SK-N-SH treated with all-trans-retinoic acid at 6 μM for 48 hours (cell line): ENCODE results near the gene THSD7A.

Source experiments
- ATAC-seq: fragments of 200-7000 bp; cut with Tn5 transposase; 3 replicates; pipeline ENCODE4 v1.9.1; 2020; ENCODE audit warnings: mild to moderate bottlenecking, moderate library complexity
- ARNTL ChIP-seq: fragments of 450-650 bp; formaldehyde crosslinking; IDR thresholded peaks from 2 replicates; pipeline ENCODE4 v1.5.0; 2020; ENCODE audit warnings: low read depth, mild to moderate bottlenecking, moderate library complexity, borderline replicate concordance
- CSDC2 ChIP-seq: fragments of 250-450 bp; sonication (Bioruptor Pico); IDR thresholded peaks from 2 replicates; pipeline ENCODE4 v1.5.0; 2020; ENCODE audit warnings: mild to moderate bottlenecking, moderate library complexity
- ESRRG ChIP-seq: fragments of 250-450 bp; sonication (Bioruptor Pico); IDR thresholded peaks from 2 replicates; pipeline ENCODE4 v1.6.1; 2021; ENCODE audit warnings: mild to moderate bottlenecking
- GLIS3 ChIP-seq: fragments of 250-450 bp; sonication (Bioruptor Pico); IDR thresholded peaks from 2 replicates; pipeline ENCODE4 v1.5.0; 2020; ENCODE audit warnings: mild to moderate bottlenecking, moderate library complexity
- ISL1 ChIP-seq: fragments of 250-450 bp; sonication (Bioruptor Pico); IDR thresholded peaks from 2 replicates; pipeline ENCODE4 v2.1.2; 2022; ENCODE audit warnings: mild to moderate bottlenecking, moderate library complexity
- OSR1 ChIP-seq: fragments of 250-450 bp; sonication (Bioruptor Pico); IDR thresholded peaks from 2 replicates; pipeline ENCODE4 v1.8.0; 2022; ENCODE audit warnings: moderate library complexity, mild to moderate bottlenecking, inconsistent platforms
- PPARA ChIP-seq: fragments of 250-450 bp; sonication (Bioruptor Pico); IDR thresholded peaks from 2 replicates; pipeline ENCODE4 v1.5.0; 2020; ENCODE audit warnings: mild to moderate bottlenecking, borderline replicate concordance
- RARB ChIP-seq: fragments of 250-450 bp; sonication (Bioruptor Pico); IDR thresholded peaks from 2 replicates; pipeline ENCODE4 v1.8.0; 2021; ENCODE audit warnings: mild to moderate bottlenecking, moderate library complexity
- TCF4 ChIP-seq: fragments of 250-450 bp; sonication (Bioruptor Pico); IDR thresholded peaks from 2 replicates; pipeline ENCODE4 v1.8.0; 2021; ENCODE audit warnings: mild to moderate bottlenecking, moderate library complexity, borderline replicate concordance
- TOX ChIP-seq: fragments of 250-450 bp; sonication (Bioruptor Pico); IDR thresholded peaks from 2 replicates; pipeline ENCODE4 v1.8.0; 2021; ENCODE audit warnings: mild to moderate bottlenecking, moderate library complexity, borderline replicate concordance
- ZC3H10 ChIP-seq: fragments of 250-450 bp; sonication (Bioruptor Pico); IDR thresholded peaks from 2 replicates; pipeline ENCODE4 v1.5.1; 2021; ENCODE audit warnings: mild to moderate bottlenecking, moderate library complexity
- ZFP3 ChIP-seq: fragments of 250-450 bp; sonication (Bioruptor Pico); IDR thresholded peaks from 2 replicates; pipeline ENCODE4 v1.5.0; 2020; ENCODE audit warnings: mild to moderate bottlenecking, moderate library complexity
- ZFP30 ChIP-seq: fragments of 450-650 bp; formaldehyde crosslinking; IDR thresholded peaks from 2 replicates; pipeline ENCODE4 v1.5.0; 2022; ENCODE audit warnings: mild to moderate bottlenecking, moderate library complexity
- ZNF565 ChIP-seq: fragments of 450-650 bp; formaldehyde crosslinking; conservative IDR thresholded peaks from 2 replicates; pipeline ENCODE4 v1.5.0; 2020; ENCODE audit warnings: low read depth, mild to moderate bottlenecking, moderate library complexity
- ZNF70 ChIP-seq: fragments of 450-650 bp; formaldehyde crosslinking; IDR thresholded peaks from 2 replicates; pipeline ENCODE4 v1.5.0; 2020; ENCODE audit warnings: mild to moderate bottlenecking, moderate library complexity
- ZNF8 ChIP-seq: fragments of 450-650 bp; formaldehyde crosslinking; IDR thresholded peaks from 2 replicates; pipeline ENCODE4 v1.5.0; 2020; ENCODE audit warnings: mild to moderate bottlenecking, moderate library complexity
- TF ChIP-seq, protein P1 (sequence below): fragments of 250-450 bp; sonication (Bioruptor Pico); IDR thresholded peaks from 2 replicates; pipeline ENCODE4 v1.5.0; 2020; ENCODE audit warnings: mild to moderate bottlenecking, moderate library complexity
- TF ChIP-seq, protein P2 (sequence below): fragments of 250-450 bp; sonication (Bioruptor Pico); IDR thresholded peaks from 2 replicates; pipeline ENCODE4 v1.5.1; 2021; ENCODE audit warnings: mild to moderate bottlenecking, moderate library complexity
- TF ChIP-seq, protein P3 (sequence below): fragments of 250-450 bp; sonication (Bioruptor Pico); IDR thresholded peaks from 2 replicates; pipeline ENCODE4 v1.8.0; 2020; ENCODE audit warnings: mild to moderate bottlenecking, moderate library complexity, borderline replicate concordance
- TF ChIP-seq, protein P4 (sequence below): fragments of 250-450 bp; sonication (Bioruptor Pico); IDR thresholded peaks from 2 replicates; pipeline ENCODE4 v1.5.1; 2020; ENCODE audit warnings: low read depth, mild to moderate bottlenecking, moderate library complexity

Gene THSD7A

DNA sequence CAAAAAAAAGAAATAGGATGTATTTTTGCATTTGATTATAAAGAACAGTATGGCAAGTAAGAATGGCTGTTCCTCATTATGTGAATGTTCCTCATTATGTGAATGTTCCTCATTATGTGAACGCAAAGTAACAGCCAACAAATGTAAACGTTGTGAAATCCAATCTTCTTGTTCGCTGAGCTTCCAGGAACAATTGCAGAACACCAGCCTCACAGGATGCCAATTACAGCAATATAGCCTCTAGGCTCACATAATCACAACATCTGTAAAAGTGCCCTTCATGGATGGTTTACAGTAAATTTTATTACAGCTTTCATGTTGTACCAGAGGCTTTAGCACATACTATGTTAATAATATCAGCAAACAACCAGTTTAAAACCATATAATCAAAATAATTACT is 71.6 kb downstream of the THSD7A start (continued):
- TF ChIP-seq, protein P1, sequence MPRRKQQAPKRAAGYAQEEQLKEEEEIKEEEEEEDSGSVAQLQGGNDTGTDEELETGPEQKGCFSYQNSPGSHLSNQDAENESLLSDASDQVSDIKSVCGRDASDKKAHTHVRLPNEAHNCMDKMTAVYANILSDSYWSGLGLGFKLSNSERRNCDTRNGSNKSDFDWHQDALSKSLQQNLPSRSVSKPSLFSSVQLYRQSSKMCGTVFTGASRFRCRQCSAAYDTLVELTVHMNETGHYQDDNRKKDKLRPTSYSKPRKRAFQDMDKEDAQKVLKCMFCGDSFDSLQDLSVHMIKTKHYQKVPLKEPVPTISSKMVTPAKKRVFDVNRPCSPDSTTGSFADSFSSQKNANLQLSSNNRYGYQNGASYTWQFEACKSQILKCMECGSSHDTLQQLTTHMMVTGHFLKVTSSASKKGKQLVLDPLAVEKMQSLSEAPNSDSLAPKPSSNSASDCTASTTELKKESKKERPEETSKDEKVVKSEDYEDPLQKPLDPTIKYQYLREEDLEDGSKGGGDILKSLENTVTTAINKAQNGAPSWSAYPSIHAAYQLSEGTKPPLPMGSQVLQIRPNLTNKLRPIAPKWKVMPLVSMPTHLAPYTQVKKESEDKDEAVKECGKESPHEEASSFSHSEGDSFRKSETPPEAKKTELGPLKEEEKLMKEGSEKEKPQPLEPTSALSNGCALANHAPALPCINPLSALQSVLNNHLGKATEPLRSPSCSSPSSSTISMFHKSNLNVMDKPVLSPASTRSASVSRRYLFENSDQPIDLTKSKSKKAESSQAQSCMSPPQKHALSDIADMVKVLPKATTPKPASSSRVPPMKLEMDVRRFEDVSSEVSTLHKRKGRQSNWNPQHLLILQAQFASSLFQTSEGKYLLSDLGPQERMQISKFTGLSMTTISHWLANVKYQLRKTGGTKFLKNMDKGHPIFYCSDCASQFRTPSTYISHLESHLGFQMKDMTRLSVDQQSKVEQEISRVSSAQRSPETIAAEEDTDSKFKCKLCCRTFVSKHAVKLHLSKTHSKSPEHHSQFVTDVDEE = peak; percentile 95
- no peak for TF ChIP-seq ZFP30 (CRISPR knock-in tag)
- TF ChIP-seq TCF4 (CRISPR knock-in tag) = peak; percentile 96
- TF ChIP-seq ZC3H10 (CRISPR knock-in tag) = no peak
- peak; percentile 36; the same call in 1 of the 2 replicates for TF ChIP-seq ESRRG (CRISPR knock-in tag)
- peak; percentile 50; the same call in 1 of the 2 replicates for TF ChIP-seq PPARA (CRISPR knock-in tag)

DNA sequence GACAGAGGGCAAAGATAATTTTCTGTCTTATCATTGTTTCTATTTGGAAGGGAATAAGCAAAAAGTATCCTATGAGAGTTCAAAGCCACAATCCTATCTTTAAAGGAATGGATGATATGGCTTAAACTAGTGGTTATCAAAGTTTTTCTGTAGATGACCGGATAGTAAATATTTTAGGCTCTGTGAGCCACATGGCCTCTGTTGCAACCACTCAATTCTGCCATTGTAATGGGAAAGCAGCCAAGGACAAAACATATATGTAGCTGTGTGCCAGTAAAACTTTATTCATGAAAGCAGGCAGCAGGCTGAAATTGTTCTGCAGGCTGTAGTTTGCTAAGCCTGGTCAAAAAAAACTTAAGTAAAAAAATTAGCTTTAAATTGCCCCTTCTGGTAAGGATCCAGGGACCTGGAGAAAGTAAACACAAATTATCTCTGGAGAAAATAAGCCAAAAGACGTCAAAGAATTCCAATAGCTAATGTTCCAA is 73.3 kb downstream of the THSD7A start:
- TF ChIP-seq TCF4 (CRISPR knock-in tag) (peak; percentile 17; the same call in 1 of the 2 replicates), GLIS3 (no peak), PPARA (CRISPR knock-in tag) (no peak), RARB (CRISPR knock-in tag) (no peak), CSDC2 (CRISPR knock-in tag) (no peak), ARNTL (CRISPR knock-in tag) (no peak), ZNF70 (CRISPR knock-in tag) (0 out of 2 replicates have a peak, but pooled peaks have one; percentile 10), TOX (CRISPR knock-in tag) (no peak), ZFP3 (CRISPR knock-in tag) (no peak), ZC3H10 (CRISPR knock-in tag) (no peak)
- TF ChIP-seq, protein P2, sequence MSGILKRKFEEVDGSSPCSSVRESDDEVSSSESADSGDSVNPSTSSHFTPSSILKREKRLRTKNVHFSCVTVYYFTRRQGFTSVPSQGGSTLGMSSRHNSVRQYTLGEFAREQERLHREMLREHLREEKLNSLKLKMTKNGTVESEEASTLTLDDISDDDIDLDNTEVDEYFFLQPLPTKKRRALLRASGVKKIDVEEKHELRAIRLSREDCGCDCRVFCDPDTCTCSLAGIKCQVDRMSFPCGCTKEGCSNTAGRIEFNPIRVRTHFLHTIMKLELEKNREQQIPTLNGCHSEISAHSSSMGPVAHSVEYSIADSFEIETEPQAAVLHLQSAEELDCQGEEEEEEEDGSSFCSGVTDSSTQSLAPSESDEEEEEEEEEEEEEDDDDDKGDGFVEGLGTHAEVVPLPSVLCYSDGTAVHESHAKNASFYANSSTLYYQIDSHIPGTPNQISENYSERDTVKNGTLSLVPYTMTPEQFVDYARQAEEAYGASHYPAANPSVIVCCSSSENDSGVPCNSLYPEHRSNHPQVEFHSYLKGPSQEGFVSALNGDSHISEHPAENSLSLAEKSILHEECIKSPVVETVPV (CRISPR knock-in tag) = no peak
- TF ChIP-seq, protein P1 = no peak
- TF ChIP-seq, protein P3, sequence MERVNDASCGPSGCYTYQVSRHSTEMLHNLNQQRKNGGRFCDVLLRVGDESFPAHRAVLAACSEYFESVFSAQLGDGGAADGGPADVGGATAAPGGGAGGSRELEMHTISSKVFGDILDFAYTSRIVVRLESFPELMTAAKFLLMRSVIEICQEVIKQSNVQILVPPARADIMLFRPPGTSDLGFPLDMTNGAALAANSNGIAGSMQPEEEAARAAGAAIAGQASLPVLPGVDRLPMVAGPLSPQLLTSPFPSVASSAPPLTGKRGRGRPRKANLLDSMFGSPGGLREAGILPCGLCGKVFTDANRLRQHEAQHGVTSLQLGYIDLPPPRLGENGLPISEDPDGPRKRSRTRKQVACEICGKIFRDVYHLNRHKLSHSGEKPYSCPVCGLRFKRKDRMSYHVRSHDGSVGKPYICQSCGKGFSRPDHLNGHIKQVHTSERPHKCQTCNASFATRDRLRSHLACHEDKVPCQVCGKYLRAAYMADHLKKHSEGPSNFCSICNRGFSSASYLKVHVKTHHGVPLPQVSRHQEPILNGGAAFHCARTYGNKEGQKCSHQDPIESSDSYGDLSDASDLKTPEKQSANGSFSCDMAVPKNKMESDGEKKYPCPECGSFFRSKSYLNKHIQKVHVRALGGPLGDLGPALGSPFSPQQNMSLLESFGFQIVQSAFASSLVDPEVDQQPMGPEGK (CRISPR knock-in tag) = no peak
- TF ChIP-seq, protein P4, sequence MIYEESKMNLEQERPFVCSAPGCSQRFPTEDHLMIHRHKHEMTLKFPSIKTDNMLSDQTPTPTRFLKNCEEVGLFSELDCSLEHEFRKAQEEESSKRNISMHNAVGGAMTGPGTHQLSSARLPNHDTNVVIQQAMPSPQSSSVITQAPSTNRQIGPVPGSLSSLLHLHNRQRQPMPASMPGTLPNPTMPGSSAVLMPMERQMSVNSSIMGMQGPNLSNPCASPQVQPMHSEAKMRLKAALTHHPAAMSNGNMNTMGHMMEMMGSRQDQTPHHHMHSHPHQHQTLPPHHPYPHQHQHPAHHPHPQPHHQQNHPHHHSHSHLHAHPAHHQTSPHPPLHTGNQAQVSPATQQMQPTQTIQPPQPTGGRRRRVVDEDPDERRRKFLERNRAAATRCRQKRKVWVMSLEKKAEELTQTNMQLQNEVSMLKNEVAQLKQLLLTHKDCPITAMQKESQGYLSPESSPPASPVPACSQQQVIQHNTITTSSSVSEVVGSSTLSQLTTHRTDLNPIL (CRISPR knock-in tag) = no peak
- ATAC-seq = no peak

DNA sequence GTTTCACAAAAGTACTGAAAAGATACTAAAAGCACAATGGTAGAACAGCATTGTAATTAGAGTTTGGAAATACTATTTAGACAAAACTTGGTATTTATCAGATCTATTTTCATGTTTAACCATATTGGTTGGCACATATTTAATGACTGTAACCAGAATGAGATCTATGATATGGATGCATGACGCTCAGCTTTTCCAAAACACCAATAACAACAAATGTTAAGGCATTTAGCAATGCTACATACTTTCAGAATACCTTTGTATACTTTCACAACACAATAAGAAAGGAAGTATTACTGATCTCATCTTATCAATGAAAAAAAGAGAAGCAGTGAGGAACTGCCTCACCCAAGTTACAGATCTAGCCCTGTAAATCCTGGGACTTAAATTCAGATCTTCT is 74.8 kb downstream of the THSD7A start:
- TF ChIP-seq ZC3H10 (CRISPR knock-in tag) = no peak
- TF ChIP-seq, all 23 proteins: peak for 0
- no peak for ATAC-seq

DNA sequence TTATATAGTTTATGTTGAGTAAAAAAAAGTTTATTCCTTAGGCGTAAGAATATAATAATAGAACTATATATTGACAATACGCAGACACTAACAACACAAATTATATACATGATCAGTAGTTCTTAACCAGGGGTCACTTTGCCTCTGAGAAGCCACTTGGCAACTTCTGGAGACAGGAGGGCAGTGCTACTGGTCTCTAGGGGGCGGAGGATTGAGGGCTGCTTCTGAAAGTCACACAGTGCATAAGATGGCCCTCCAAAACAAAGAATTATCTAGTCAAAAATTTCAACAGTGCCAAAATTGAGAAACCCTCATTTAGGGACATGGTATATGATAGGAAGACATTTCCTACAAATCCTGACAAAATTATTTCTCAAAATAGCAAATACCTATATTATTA is 77.1 kb downstream of the THSD7A start:
- no peak for TF ChIP-seq ZNF8 (CRISPR knock-in tag)
- TF ChIP-seq, protein P1 = no peak
- no peak for TF ChIP-seq TCF4 (CRISPR knock-in tag)
- TF ChIP-seq ZNF565 (CRISPR knock-in tag) = no peak
- no peak for TF ChIP-seq CSDC2 (CRISPR knock-in tag)
- no peak for TF ChIP-seq ARNTL (CRISPR knock-in tag)
- TF ChIP-seq, protein P2 (CRISPR knock-in tag) = no peak
- TF ChIP-seq OSR1 (CRISPR knock-in tag) = no peak
- TF ChIP-seq ISL1 (CRISPR knock-in tag) = no peak
- TF ChIP-seq ZNF70 (CRISPR knock-in tag) = no peak
- TF ChIP-seq ZC3H10 (CRISPR knock-in tag) = no peak
- TF ChIP-seq GLIS3 = no peak
- TF ChIP-seq TOX (CRISPR knock-in tag) = no peak
- TF ChIP-seq, all 23 proteins: peak for 0
- ATAC-seq = no peak
